Naive B cell (primary cell): ENCODE data around the gene RTF2. TPM values are rescaled to one million over a fixed set of nuclear protein-coding genes. Genes with fewer than 3 reads are reported as not detected.
A peak's percentile ranks its signal among the peaks of the same experiment; 100 is the strongest.

ENCODE experiments used
- ATAC-seq, 2 donors: fragments of 150-1000 bp; cut with Tn5 transposase; 2 replicates each; pipeline ENCODE4 v1.10.0; 2021; ENCODE audit warnings: low read depth in 2 of 2, mild to moderate bottlenecking in 2 of 2, moderate library complexity in 2 of 2
- DNase-seq: peaks from one replicate; pipeline ENCODE4 v3.0.0; 2022
- H3K27ac Mint-ChIP-seq, 6 donors: one replicate each; pipeline ENCODE4 v1.8.0; 2020 to 2022; ENCODE audit warnings: mild to moderate bottlenecking in 6 of 6, mixed read lengths in 6 of 6, moderate library complexity in 5 of 6, inconsistent platforms in 2 of 6
- H3K27me3 Mint-ChIP-seq, 3 donors: one replicate each; pipeline ENCODE4 v1.8.0; 2021 to 2022; ENCODE audit warnings: mixed read lengths in 3 of 3, mild to moderate bottlenecking in 1 of 3
- H3K36me3 Mint-ChIP-seq, 2 donors: one replicate each; pipeline ENCODE4 v1.8.0; 2020 to 2022; ENCODE audit warnings: mixed read lengths in 2 of 2, inconsistent platforms in 1 of 2, mild to moderate bottlenecking in 1 of 2
- H3K4me1 Mint-ChIP-seq, 3 donors: one replicate each; pipeline ENCODE4 v1.8.0; 2020 to 2022; ENCODE audit warnings: mixed read lengths in 3 of 3, inconsistent platforms in 1 of 3, mild to moderate bottlenecking in 1 of 3, moderate library complexity in 1 of 3
- H3K4me3 Mint-ChIP-seq, 8 donors: one replicate each; pipeline ENCODE4 v1.8.0; 2020 to 2022; ENCODE audit warnings: mild to moderate bottlenecking in 8 of 8, mixed read lengths in 8 of 8, moderate library complexity in 8 of 8, inconsistent platforms in 2 of 8
- H3K9me3 Mint-ChIP-seq, 7 donors: one replicate each; pipeline ENCODE4 v1.8.0; 2020 to 2022; ENCODE audit warnings: mixed read lengths in 7 of 7, mild to moderate bottlenecking in 5 of 7, inconsistent platforms in 2 of 7, moderate library complexity in 1 of 7
- polyA plus RNA-seq, 6 donors: library from polyadenylated mRNA; unstranded; fragments of 300-500 nt; fragmentation: Illumina TruSeq; gene quantifications; one replicate each; pipeline ENCODE4 v1.2.3, GENCODE V29; 2021; ENCODE audit warnings: low read depth in 6 of 6

Gene RTF2
- polyA plus RNA-seq, 6 donors from 2014 or later, result 130 to 152 (median 141) TPM

DNA sequence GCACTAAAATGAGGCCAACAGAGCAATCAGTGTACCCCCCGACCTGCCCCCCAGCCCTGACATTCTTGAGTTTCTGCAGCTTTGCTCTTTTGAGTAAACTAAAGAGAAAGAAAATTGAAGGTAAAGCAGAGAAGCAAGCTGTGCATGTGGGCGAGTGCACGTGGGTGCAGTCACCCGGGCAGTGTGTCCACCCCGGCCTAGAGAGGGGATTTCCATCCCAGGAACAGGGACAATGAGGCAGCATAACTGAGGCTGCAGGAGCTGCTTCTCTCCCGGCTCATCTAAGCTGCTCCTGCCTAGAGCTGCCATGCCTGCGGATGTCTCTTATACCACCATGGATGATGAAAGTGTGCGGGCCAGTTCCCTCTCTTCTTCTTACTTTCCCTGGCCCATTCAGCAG is 39.5 kb upstream of the RTF2 start:
- Mint-ChIP-seq H3K4me3 (peak overlapping the region in 5 of 8 donors; percentile 48 to 75 (median 55)), H3K9me3 (peaks cover 0 to 7% (median 0%) of the 10 kb centered on the region in 7 donors), H3K36me3 (peaks cover 0 to 8% of the 10 kb centered on the region in 2 donors), H3K4me1 (peaks cover 16 to 29% (median 24%) of the 10 kb centered on the region in 3 donors), H3K27me3 (peaks cover 27 to 35% (median 31%) of the 10 kb centered on the region in 3 donors), H3K27ac (peak overlapping the region in 1 of 6 donors; percentile 17)
- ATAC-seq, result no peak
- DNase-seq, result no peak

DNA sequence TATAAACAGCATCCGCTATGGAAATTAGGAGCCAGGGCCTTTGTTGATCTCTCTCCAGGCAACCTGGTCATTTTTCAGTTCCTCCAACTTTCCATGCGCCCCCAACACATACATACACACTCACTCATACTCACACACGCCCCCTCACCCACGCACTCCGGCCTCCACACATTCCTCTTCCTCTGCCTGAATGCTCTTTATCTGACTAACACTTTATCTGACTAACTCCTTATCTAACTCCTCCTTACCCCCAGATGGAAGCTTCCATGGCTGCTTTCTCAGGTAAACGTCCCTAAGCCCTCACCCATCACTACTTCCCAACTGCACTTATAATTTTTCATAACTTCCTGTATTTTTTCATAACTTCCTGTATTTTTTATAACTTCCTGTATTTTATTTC is 38.9 kb upstream of the RTF2 start:
- Mint-ChIP-seq H3K4me3 (peak overlapping the region in 7 of 8 donors; percentile 55 to 75 (median 65)), H3K27ac (peak overlapping the region; percentile 1 to 88 (median 65)), H3K27me3 (peaks cover 27 to 35% (median 31%) of the 10 kb centered on the region in 3 donors), H3K36me3 (peaks cover 0 to 8% of the 10 kb centered on the region in 2 donors), H3K9me3 (peaks cover 0 to 7% (median 0%) of the 10 kb centered on the region in 7 donors), H3K4me1 (peaks cover 16 to 29% (median 24%) of the 10 kb centered on the region in 3 donors)
- DNase-seq (peak; percentile 9), ATAC-seq (peak; percentile 27 to 45)

DNA sequence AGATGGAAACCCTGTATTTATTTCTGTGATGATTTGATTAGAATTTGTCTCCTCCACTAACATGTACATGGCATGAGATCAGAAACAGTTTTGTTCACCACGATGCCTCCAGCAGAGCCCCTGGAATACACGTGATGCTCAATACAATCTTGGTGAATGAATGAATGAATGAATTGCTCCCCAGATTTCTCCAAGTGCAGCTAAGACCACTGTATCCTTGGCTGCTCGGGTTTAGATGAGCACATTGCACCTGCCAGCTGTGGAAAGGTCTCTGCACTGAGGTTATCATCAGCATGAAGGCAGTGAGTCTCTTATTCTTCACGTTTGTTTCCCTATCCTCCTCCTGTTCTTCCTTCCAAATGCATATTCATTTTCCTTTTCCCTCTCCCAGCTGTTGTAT is 38.5 kb upstream of the RTF2 start:
- no peak for DNase-seq
- no peak for ATAC-seq
- H3K4me1 Mint-ChIP-seq, result peaks cover 17 to 31% (median 25%) of the 10 kb centered on the region in 3 donors

DNA sequence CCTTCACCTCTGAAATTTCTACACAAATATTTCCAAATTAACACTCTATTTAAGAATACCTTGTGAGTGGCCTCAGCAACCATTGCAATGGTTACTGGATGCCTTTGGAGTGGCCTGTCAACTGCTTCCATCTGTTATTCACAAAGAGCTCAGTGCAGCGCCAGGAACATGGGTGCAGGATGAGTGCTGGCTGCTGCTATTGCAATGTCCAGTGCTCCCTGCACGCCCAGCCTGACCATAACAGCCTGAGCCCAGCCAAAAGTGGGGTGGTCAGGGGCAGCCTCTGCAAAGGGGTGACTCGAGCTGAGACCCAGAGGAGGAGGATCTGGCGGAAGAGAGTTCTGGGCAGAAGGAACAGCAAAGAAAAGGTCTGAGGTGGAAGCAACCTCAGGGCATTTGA is 38.0 kb upstream of the RTF2 start:
- Mint-ChIP-seq H3K27ac (peak overlapping the region in 2 of 6 donors; percentile 53 to 80), H3K27me3 (peaks cover 27 to 31% (median 29%) of the 10 kb centered on the region in 3 donors), H3K36me3 (peaks cover 0 to 8% of the 10 kb centered on the region in 2 donors), H3K9me3 (peaks cover 0 to 7% (median 2%) of the 10 kb centered on the region in 7 donors), H3K4me3 (peak overlapping the region in 1 of 8 donors; percentile 65), H3K4me1 (peaks cover 22 to 36% (median 30%) of the 10 kb centered on the region in 3 donors)
- no peak for DNase-seq
- no peak for ATAC-seq

More for the DNA sequence above, 38.5 kb upstream of the RTF2 start:
- H3K9me3 Mint-ChIP-seq, result peaks cover 0 to 7% (median under 1%) of the 10 kb centered on the region in 7 donors
- peaks cover 0 to 8% of the 10 kb centered on the region in 2 donors for H3K36me3 Mint-ChIP-seq
- H3K27me3 Mint-ChIP-seq, result peaks cover 27 to 31% (median 30%) of the 10 kb centered on the region in 3 donors
- H3K4me3 Mint-ChIP-seq, result peak overlapping the region in 7 of 8 donors; percentile 10 to 75 (median 65)
- H3K27ac Mint-ChIP-seq, result peak overlapping the region in 5 of 6 donors; percentile 1 to 88 (median 60)

DNA sequence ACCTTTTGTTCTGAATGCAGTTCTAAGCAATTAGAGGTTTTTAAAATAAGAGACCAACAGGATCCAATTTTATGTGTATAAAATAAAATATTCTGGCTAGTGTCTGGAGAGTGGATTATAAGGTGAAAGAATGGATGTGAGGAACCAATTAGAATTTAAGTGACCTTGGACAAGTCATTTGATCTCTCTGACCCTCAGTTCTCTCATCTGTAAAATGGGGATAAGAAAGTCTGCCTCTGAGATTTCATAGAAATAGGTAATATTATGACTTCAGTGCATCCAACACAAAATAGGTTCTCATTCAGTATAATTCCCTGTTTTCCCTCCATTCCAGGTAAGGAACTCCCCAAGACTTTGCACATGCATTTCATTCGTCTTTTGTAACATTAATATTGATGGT is 37.5 kb upstream of the RTF2 start:
- Mint-ChIP-seq H3K4me3 (peak overlapping the region in 1 of 8 donors; percentile 26), H3K4me1 (peaks cover 23 to 40% (median 34%) of the 10 kb centered on the region in 3 donors), H3K36me3 (peaks cover 0 to 8% of the 10 kb centered on the region in 2 donors), H3K27ac (no peak overlapping the region), H3K27me3 (peaks cover 27 to 29% (median 27%) of the 10 kb centered on the region in 3 donors), H3K9me3 (peaks cover 0 to 7% (median 2%) of the 10 kb centered on the region in 7 donors)
- no peak for DNase-seq
- ATAC-seq, result no peak

DNA sequence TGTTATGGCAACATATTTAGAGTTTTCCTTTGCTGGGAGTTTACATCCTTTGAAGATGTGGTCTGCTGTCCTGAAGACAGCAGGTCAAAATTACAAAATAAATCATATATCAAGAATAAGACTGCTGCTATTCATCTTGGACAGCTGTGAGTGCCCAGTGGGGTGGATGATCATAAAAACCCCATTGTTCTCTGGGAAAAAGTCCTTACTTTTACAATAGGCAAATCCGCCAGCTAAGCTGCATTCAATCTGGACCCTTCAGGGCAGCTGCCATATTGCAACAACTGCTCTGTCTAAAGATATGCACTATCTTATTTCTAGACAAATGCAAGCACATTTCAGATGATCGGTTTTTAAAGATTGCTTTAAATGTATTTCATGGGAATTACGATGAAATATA is 37.0 kb upstream of the RTF2 start:
- H3K4me3 Mint-ChIP-seq, result no peak overlapping the region
- peaks cover 0 to 7% (median 2%) of the 10 kb centered on the region in 7 donors for H3K9me3 Mint-ChIP-seq
- H3K27me3 Mint-ChIP-seq, result peaks cover 23 to 27% (median 25%) of the 10 kb centered on the region in 3 donors
- H3K27ac Mint-ChIP-seq, result no peak overlapping the region
- DNase-seq, result no peak
- no peak for ATAC-seq
- H3K4me1 Mint-ChIP-seq, result peaks cover 23 to 40% (median 36%) of the 10 kb centered on the region in 3 donors
- peaks cover 0 to 8% of the 10 kb centered on the region in 2 donors for H3K36me3 Mint-ChIP-seq

DNA sequence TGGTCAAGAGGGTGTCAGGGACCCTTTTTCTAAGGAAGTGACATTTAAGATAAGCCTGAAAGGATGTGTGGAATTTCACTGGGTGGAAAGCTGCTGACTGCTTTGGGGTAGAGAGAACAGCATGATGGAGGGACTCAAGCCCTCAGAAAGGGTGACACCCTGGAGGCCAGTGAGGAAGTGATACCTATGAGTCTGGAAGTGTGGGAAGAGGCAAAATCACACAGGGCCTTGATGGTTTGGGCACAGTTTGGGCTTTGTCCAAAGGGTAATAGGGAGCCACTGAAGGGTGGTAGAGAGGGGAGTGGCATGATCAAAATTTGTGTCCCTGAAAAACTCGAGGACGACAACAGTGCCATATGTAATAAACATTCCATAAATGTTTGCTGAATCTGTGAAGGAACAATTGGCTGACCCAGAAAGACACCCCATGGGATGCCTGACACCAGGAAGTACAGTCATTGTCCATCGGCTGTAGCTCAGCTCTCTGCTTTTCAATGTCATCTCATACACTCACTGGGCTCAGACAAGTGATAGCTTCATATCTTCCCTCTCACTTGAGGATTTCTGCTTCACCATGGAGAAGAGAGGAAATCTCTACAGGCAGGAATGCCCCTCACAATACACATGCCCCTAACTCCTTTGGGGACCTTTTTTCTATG is 35.1 kb upstream of the RTF2 start:
- Mint-ChIP-seq H3K4me1 (peaks cover 23 to 32% (median 30%) of the 10 kb centered on the region in 3 donors), H3K9me3 (peaks cover 0 to 7% (median 2%) of the 10 kb centered on the region in 7 donors), H3K27ac (peak overlapping the region in 1 of 6 donors; percentile 1), H3K36me3 (peaks cover 0 to 8% of the 10 kb centered on the region in 2 donors), H3K27me3 (peaks cover 16 to 27% (median 16%) of the 10 kb centered on the region in 3 donors), H3K4me3 (peak overlapping the region in 1 of 8 donors; percentile 20)
- DNase-seq (no peak), ATAC-seq (no peak)

DNA sequence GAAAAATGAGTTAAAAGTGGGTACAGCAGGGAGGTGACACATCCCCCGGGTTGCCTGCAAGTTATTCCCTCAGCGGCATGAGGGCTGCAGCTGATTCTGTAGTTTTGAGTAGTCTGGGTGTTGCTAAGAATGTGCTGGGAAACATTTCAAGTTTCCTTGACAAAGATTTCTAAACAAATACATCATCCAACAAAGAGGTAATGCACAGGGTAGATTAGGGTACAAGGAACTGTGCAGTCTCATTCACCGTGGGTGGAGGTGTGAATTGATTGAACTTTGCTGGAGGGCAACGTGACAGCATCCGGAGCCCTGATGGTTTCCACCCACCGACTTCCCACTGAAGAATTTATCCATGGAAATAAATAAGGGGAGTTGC is 34.6 kb upstream of the RTF2 start:
- Mint-ChIP-seq H3K4me1 (peaks cover 22 to 29% (median 27%) of the 10 kb centered on the region in 3 donors), H3K9me3 (peaks cover 0 to 7% (median 2%) of the 10 kb centered on the region in 7 donors), H3K27me3 (peaks cover 16 to 24% (median 16%) of the 10 kb centered on the region in 3 donors), H3K27ac (no peak overlapping the region), H3K4me3 (peak overlapping the region in 1 of 8 donors; percentile 20), H3K36me3 (peaks cover 0 to 8% of the 10 kb centered on the region in 2 donors)
- DNase-seq (no peak), ATAC-seq (no peak)

DNA sequence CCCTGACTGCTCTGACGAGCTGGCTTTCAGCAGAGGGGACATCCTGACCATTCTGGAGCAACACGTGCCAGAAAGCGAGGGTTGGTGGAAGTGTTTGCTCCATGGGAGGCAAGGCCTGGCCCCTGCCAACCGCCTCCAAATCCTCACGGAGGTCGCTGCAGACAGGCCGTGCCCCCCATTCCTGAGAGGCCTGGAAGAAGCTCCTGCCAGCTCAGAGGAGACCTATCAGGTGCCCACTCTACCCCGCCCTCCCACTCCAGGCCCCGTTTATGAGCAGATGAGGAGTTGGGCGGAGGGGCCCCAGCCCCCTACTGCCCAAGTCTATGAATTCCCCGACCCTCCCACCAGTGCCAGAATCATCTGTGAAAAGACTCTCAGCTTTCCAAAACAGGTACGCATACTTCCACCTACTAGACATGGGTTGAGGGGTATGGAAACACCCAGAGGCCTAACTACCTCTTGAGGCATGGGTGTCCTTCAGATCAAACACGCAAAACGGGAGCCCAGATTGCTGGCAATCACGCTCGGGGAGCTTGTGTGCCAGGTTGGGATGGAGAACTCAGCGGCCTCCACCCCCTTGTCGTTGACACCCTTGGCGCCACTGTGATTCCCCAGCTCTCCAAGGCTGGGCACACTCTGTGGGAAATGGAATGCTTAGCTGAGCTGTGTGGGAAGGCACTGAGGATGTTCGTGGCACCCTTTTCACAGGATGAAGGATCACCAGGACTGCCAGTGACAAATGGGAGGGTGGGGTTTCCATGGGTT is 31.0 kb upstream of the RTF2 start:
- Mint-ChIP-seq H3K9me3 (peaks cover 0 to 5% (median 0%) of the 10 kb centered on the region in 7 donors), H3K4me3 (no peak overlapping the region), H3K4me1 (peaks cover 18 to 35% (median 20%) of the 10 kb centered on the region in 3 donors), H3K27me3 (no peaks in the 10 kb centered on the region), H3K27ac (peak overlapping the region in 1 of 6 donors; percentile 10), H3K36me3 (no peaks in the 10 kb centered on the region)
- DNase-seq (no peak), ATAC-seq (no peak)

DNA sequence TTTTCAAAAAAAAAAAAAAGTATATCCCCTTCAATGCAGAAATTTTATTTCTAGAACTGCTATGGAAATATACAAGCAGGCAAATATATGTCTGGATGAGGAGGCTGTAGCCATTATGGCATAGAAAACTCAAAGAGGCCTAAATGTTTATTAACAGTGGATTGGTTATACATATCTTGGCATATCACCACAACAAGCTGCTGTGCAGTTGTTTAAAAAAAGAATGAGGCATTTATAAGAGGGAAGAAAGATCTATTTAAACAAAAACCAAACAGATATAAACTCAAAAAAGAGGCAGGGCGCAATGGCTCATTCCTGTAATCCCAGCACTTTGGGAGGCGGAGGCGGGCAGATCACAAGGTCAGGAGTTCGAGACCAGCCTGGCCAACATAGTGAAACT is 30.1 kb upstream of the RTF2 start:
- Mint-ChIP-seq H3K36me3 (no peaks in the 10 kb centered on the region), H3K9me3 (peaks cover 0 to 5% (median 0%) of the 10 kb centered on the region in 7 donors), H3K4me3 (no peak overlapping the region), H3K27ac (peak overlapping the region in 2 of 6 donors; percentile 12 to 72), H3K4me1 (peaks cover 18 to 36% (median 20%) of the 10 kb centered on the region in 3 donors), H3K27me3 (peaks cover 0 to 8% (median 0%) of the 10 kb centered on the region in 3 donors)
- no peak for DNase-seq
- no peak for ATAC-seq

DNA sequence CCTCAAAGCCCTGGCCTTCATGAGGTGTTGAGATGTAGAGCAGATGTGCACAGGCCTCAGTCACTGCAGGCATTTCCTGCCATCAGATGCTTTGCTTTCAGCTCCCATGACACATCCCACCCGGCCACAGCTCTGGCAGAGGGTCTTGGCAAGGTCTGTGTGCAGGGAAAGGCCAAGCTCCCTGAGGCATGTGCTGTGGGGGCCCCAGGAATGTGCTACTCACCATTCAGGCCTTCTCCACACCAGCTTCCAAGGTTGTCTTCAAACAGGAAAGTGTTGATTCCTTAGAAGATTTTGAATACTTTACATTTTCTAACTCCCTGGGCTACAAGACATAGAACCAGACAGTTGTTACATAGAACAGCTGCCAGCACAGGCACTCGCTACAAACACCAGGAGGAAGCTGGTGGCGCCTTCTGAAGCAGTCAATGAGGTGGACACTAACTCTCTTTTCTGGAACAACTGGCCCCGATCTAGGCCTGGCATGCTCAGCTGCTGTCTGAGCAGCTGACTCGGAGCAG is 28.6 kb upstream of the RTF2 start:
- peak overlapping the region in 4 of 8 donors; percentile 45 to 81 (median 68) for H3K4me3 Mint-ChIP-seq
- no peak for DNase-seq
- peak overlapping the region in 3 of 6 donors; percentile 15 to 78 (median 66) for H3K27ac Mint-ChIP-seq
- peaks cover 0 to 15% (median 0%) of the 10 kb centered on the region in 3 donors for H3K27me3 Mint-ChIP-seq
- no peak for ATAC-seq
- H3K36me3 Mint-ChIP-seq, result no peaks in the 10 kb centered on the region
- H3K9me3 Mint-ChIP-seq, result peaks cover 0 to 3% (median 0%) of the 10 kb centered on the region in 7 donors
- H3K4me1 Mint-ChIP-seq, result peaks cover 18 to 36% (median 20%) of the 10 kb centered on the region in 3 donors

DNA sequence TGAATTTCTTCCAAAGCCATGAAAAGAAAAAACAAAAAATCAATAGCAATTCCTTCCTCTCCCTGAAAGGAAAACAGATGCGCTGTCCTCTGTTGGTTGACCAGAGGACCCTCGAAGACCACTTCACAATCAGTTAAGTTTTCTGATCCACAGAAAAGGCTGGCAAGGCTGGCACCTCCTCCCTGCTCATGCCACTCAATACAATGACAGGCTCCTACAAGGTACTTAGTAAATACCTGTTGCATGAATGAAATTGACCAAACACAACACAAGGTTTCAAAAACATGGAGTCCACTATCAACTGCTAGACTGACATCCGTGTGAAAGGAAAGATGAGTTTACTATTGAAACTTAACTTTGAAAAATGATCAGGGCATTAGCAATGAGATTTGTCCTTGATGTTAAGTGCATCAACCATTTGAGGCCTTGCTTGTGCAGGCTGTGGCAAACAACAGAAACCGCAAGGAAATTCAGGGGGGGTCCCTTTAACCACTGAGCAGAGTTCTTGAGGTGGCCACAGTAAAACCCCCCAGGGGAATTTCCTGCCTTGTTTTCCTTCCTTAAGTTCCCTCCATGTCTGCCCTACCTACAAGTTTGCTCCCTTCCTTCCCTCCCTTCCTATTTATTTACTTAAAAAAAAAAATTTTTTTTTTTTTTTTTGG is 27.9 kb upstream of the RTF2 start:
- ATAC-seq (peak; percentile 55 to 70), DNase-seq (peak; percentile 45)
- peaks cover 0 to 1% (median 0%) of the 10 kb centered on the region in 7 donors for H3K9me3 Mint-ChIP-seq
- peaks cover 0 to 19% (median 6%) of the 10 kb centered on the region in 3 donors for H3K27me3 Mint-ChIP-seq
- H3K36me3 Mint-ChIP-seq, result no peaks in the 10 kb centered on the region
- peak overlapping the region in 3 of 6 donors; percentile 14 to 78 (median 66) for H3K27ac Mint-ChIP-seq
- peaks cover 12 to 30% (median 13%) of the 10 kb centered on the region in 3 donors for H3K4me1 Mint-ChIP-seq
- H3K4me3 Mint-ChIP-seq, result peak overlapping the region in 4 of 8 donors; percentile 45 to 81 (median 68)
